Right lobe of liver (tissue), 4 donors: ENCODE measurements around the gene GJB2.

ENCODE experiments used
- CTCF ChIP-seq, 4 donors: fragments of 200-600 bp in 3 of 4; fragments of 450-650 bp in 1 of 4; IDR thresholded peaks; one replicate each; pipeline versions ENCODE4 v1.5.1 to v1.8.0; 2016 to 2022; ENCODE audit warnings: antibody characterized with exemption in 4 of 4, mild to moderate bottlenecking in 2 of 4
- POLR2A ChIP-seq: fragments of 450-650 bp; IDR thresholded peaks from one replicate; pipeline ENCODE4 v1.6.1; 2017; ENCODE audit warnings: antibody characterized with exemption, mild to moderate bottlenecking
- donor health status: DM: no; HTN: no; CAD: no.
- donor health status: DM: no; HTN: no; CAD: no.
- donor health status: DM: no; HTN: yes; CAD: no.

GRCh38 chr13:20198781-20199180 lies 6.0 kb upstream of the GJB2 start:
- TF ChIP-seq CTCF (IDR thresholded peaks at IDR 0.05) (no peak), POLR2A (no peak)
